HepG2 (cell line): ENCODE data around the gene LCE7A. TPM values are rescaled to one million over a fixed set of nuclear protein-coding genes. Genes with fewer than 3 reads are reported as not detected.

Experiments
- ATAC-seq: fragments of 200-7000 bp; cut with Tn5 transposase; 3 replicates; pipeline ENCODE4 v1.9.1; 2020; ENCODE audit warnings: mild to moderate bottlenecking, moderate library complexity
- BruUV-seq: library from RNA; stranded (reverse); fragments of 400-500 nt; replicated peaks from 2 replicates; lab custom pipeline; 2021; lab: Mats Ljungman, UMichigan
- CTCF ChIA-PET: fragments of 300-600 bp; formaldehyde crosslinking; extraction: SDS; loops from one replicate; lab custom pipeline; 2021; ENCODE audit warnings: low total read pairs, inconsistent platforms, low intra/inter-chr PET ratio; lab: Yijun Ruan, JAX
- POLR2A ChIA-PET: fragments of 350-600 bp; sonication (Branson Sonifier 250); formaldehyde crosslinking; loops from one replicate; lab custom pipeline; 2020; ENCODE audit warnings: antibody characterized with exemption, inconsistent platforms; lab: Yijun Ruan, JAX
- DNase-seq: peaks from one replicate; pipeline ENCODE4 v3.0.0-alpha.2; 2015; ENCODE audit warnings: low spot score
- FAIRE-seq: peaks from 3 replicates; lab custom pipeline; 2011; peaks lifted over from hg19 to GRCh38; lab: Jason Lieb, UNC
- H2AFZ ChIP-seq: one replicate; pipeline ENCODE4 v1.6.1; 2011; ENCODE audit warnings: low read length, inconsistent platforms
- H3K27ac ChIP-seq: fragments of 300-600 bp; 3 replicates; pipeline ENCODE4 v1.8.0; 2011; ENCODE audit warnings: mixed run types, mild to moderate bottlenecking, mixed read lengths, low read length, inconsistent platforms; ENCODE audit not compliant: insufficient read depth; ENCODE audit errors: extremely low read length
- H3K27me3 ChIP-seq, 2 experiments: fragments of 200-600 bp in 1 of 2; 2 replicates in 1 of 2; 3 replicates in 1 of 2; pipeline versions ENCODE4 v1.6.0 to v1.8.0; 2011; ENCODE audit warnings: low read length in 2 of 2, mild to moderate bottlenecking in 2 of 2, moderate library complexity in 2 of 2, inconsistent platforms in 1 of 2; ENCODE audit not compliant: insufficient read depth in 2 of 2, control insufficient read depth in 1 of 2
- H3K36me3 ChIP-seq, 2 experiments: fragments of 200-600 bp in 1 of 2; replicated peaks in 1 of 2; 2 replicates in 1 of 2; 3 replicates in 1 of 2; pipeline versions ENCODE4 v1.5.1 to v1.8.0; 2011; ENCODE audit warnings: low read length in 2 of 2, inconsistent platforms in 1 of 2; ENCODE audit not compliant: insufficient read depth in 2 of 2, control insufficient read depth in 1 of 2
- H3K4me1 ChIP-seq: 2 replicates; pipeline ENCODE4 v1.5.1; 2012; ENCODE audit warnings: low read length, inconsistent platforms; ENCODE audit not compliant: insufficient read depth
- H3K4me2 ChIP-seq: 2 replicates; pipeline ENCODE4 v1.6.0; 2011; ENCODE audit warnings: low read depth, low read length, inconsistent platforms
- H3K4me3 ChIP-seq, 3 experiments: fragments of 200-600 bp in 1 of 3; sonication (generic), shearing (Covaris generic) in 1 of 3; replicated peaks in 1 of 3; 2 replicates each; pipeline ENCODE4 v1.5.1; 2011 to 2016; ENCODE audit warnings: low read length in 3 of 3, inconsistent platforms in 2 of 3, low read depth in 2 of 3, mild to moderate bottlenecking in 2 of 3, control low read depth in 1 of 3, mixed read lengths in 1 of 3; ENCODE audit not compliant: insufficient read depth in 1 of 3
- H3K79me2 ChIP-seq: one replicate; pipeline ENCODE4 v1.6.1; 2011; ENCODE audit warnings: low read length, inconsistent platforms; ENCODE audit not compliant: insufficient read depth
- H3K9ac ChIP-seq: 2 replicates; pipeline ENCODE4 v1.6.0; 2011; ENCODE audit warnings: mild to moderate bottlenecking, low read depth, low read length, inconsistent platforms; ENCODE audit not compliant: insufficient read depth
- H3K9me3 ChIP-seq: 2 replicates; pipeline ENCODE4 v1.5.1; 2012; ENCODE audit warnings: mild to moderate bottlenecking, low read length
- H4K20me1 ChIP-seq: 2 replicates; pipeline ENCODE4 v1.6.0; 2011; ENCODE audit warnings: inconsistent platforms, mild to moderate bottlenecking, low read length, moderate library complexity; ENCODE audit not compliant: insufficient read depth
- ATF1 ChIP-seq: IDR thresholded peaks from 2 replicates; pipeline ENCODE4 v1.6.1; 2016; ENCODE audit warnings: mild to moderate bottlenecking, control low read depth
- DMAP1 ChIP-seq: IDR thresholded peaks from 2 replicates; pipeline ENCODE4 v1.6.1; 2016
- DRAP1 ChIP-seq: IDR thresholded peaks from 2 replicates; pipeline ENCODE4 v1.6.1; 2016; ENCODE audit warnings: missing genetic modification reagents, missing compliant biosample characterization
- EP300 ChIP-seq, 3 experiments: sonication (generic) in 1 of 3; formaldehyde crosslinking in 1 of 3; IDR thresholded peaks; 2 replicates each; pipeline versions ENCODE4 v1.5.1 to v1.6.1; 2011 to 2020; ENCODE audit warnings: low read depth in 2 of 3, low read length in 2 of 3, borderline replicate concordance in 1 of 3, improper control_type of control experiment in 1 of 3, mild to moderate bottlenecking in 1 of 3, missing genetic modification reagents in 1 of 3, moderate library complexity in 1 of 3
- FOSL2 ChIP-seq: sonication (generic); formaldehyde crosslinking; IDR thresholded peaks from 2 replicates; pipeline ENCODE4 v1.4.0; 2020; ENCODE audit warnings: missing genetic modification reagents
- POGK ChIP-seq: sonication (generic); formaldehyde crosslinking; conservative IDR thresholded peaks from 2 replicates; pipeline ENCODE4 v1.8.0; 2022; ENCODE audit warnings: mild to moderate bottlenecking, moderate library complexity, missing genetic modification reagents
- PPARG ChIP-seq: conservative IDR thresholded peaks from 2 replicates; pipeline ENCODE4 v1.6.1; 2016; ENCODE audit warnings: missing biosample characterization, missing genetic modification reagents
- THRA ChIP-seq: sonication (generic); formaldehyde crosslinking; IDR thresholded peaks from 2 replicates; pipeline ENCODE4 v1.4.0; 2020; ENCODE audit warnings: missing genetic modification reagents, borderline replicate concordance
- ZNF101 ChIP-seq: sonication (generic); formaldehyde crosslinking; IDR thresholded peaks from 2 replicates; pipeline ENCODE4 v1.4.0; 2020; ENCODE audit warnings: mild to moderate bottlenecking, low read depth, missing genetic modification reagents, borderline replicate concordance
- ZNF143 ChIP-seq: sonication (generic); formaldehyde crosslinking; IDR thresholded peaks from 2 replicates; pipeline ENCODE4 v1.4.0; 2020; ENCODE audit warnings: missing genetic modification reagents
- ZNF225 ChIP-seq: sonication (generic); formaldehyde crosslinking; IDR thresholded peaks from 2 replicates; pipeline ENCODE4 v1.4.0; 2020; ENCODE audit warnings: mild to moderate bottlenecking, missing genetic modification reagents
- ZNF275 ChIP-seq: sonication (generic); formaldehyde crosslinking; IDR thresholded peaks from 2 replicates; pipeline ENCODE4 v1.8.0; 2022; ENCODE audit warnings: missing genetic modification reagents, mild to moderate bottlenecking, inconsistent platforms, borderline replicate concordance
- ZNF629 ChIP-seq: sonication (generic); formaldehyde crosslinking; conservative IDR thresholded peaks from 2 replicates; pipeline ENCODE4 v1.5.0; 2020; ENCODE audit warnings: missing genetic modification reagents
- ZNF691 ChIP-seq: sonication (generic); formaldehyde crosslinking; IDR thresholded peaks from 2 replicates; pipeline ENCODE4 v1.4.0; 2020; ENCODE audit warnings: missing genetic modification reagents, low read depth, mild to moderate bottlenecking, borderline replicate concordance
- ZNF878 ChIP-seq: sonication (generic); formaldehyde crosslinking; IDR thresholded peaks from 2 replicates; pipeline ENCODE4 v1.8.1; 2023; ENCODE audit warnings: mild to moderate bottlenecking, missing genetic modification reagents, moderate library complexity
- WGBS: methylation state at CpG from one replicate; pipeline ENCODE4 v1.1.6; 2017; ENCODE audit warnings: low lambda C conversion rate; 5-methylcytosine and 5-hydroxymethylcytosine counted together
- in situ Hi-C: cut with HindIII; loops from 2 replicates; pipeline ENCODE4 v1.10.0; 2017; ENCODE audit warnings: low pct_unique_long_range_greater_than_20kb; ENCODE audit not compliant: extremely low pct_ligation_motif_present
- intact Hi-C: fragments of 100-400 bp; cut with micrococcal nuclease; formaldehyde crosslinking; loops from one replicate; pipeline ENCODE4 v1.10.0; 2022; ENCODE audit not compliant: unreplicated experiment
- polyA plus RNA-seq, 8 experiments: library from polyadenylated mRNA; depleted of rRNA in 3 of 8; stranded (reverse) in 7 of 8; unstranded in 1 of 8; fragments of >200 nt; fragmentation: Illumina TruSeq in 4 of 8; extraction: Trizol in 4 of 8; gene quantifications; 2 replicates each; pipeline versions ENCODE4 v1.2.1 to v1.2.3, GENCODE V29; 2011 to 2016; ENCODE audit warnings: low read depth in 4 of 8, missing spikeins in 1 of 8, mixed read lengths in 1 of 8; ENCODE audit not compliant: insufficient read depth in 1 of 8
- total RNA-seq, 5 experiments: library from RNA; depleted of rRNA; stranded (reverse); fragments of >200 nt; fragmentation: Illumina TruSeq; extraction: Trizol; gene quantifications; 2 replicates each; pipeline ENCODE4 v1.2.3, GENCODE V29; 2016; ENCODE audit warnings: low read depth in 1 of 5

Gene LCE7A
- total and polyA plus RNA-seq, 2 of the 13 experiments (the other 11 are each of a cell fraction or from before 2014, with no cell fraction given): not detected

- Histone ChIP-seq H3K4me2 (no peak overlapping the region), H3K9me3 (no peaks in the 10 kb centered on the region), H3K36me3 (no peaks in the 10 kb centered on the region), H2AFZ (no peak overlapping the region), H4K20me1 (no peaks in the 10 kb centered on the region), H3K4me1 (no peaks in the 10 kb centered on the region), H3K79me2 (no peaks in the 10 kb centered on the region), H3K9ac (no peak overlapping the region), H3K27ac (no peak overlapping the region), H3K4me3 (no peak overlapping the region), H3K27me3 (no peaks in the 10 kb centered on the region)
- no peak for ATAC-seq
- no TSS peak for BruUV-seq
- WGBS: 15% methylated on average over 6 of the region's 6 CpGs
- intact Hi-C loops: no loop called here
- no peak for FAIRE-seq
- POLR2A ChIA-PET: no interaction called here
- CTCF ChIA-PET: no interaction called here
- DNase-seq: no peak
- TF ChIP-seq ZNF101 (CRISPR knock-in tag): no peak
- no peak for TF ChIP-seq DRAP1
- TF ChIP-seq ZNF225 (CRISPR knock-in tag): no peak
- TF ChIP-seq THRA (CRISPR knock-in tag): no peak
- TF ChIP-seq DMAP1 (CRISPR knock-in tag): no peak
- TF ChIP-seq ZNF629 (CRISPR knock-in tag): no peak
- no peak for TF ChIP-seq ATF1
- no peak for TF ChIP-seq ZNF275 (CRISPR knock-in tag)
- TF ChIP-seq EP300 (IDR thresholded peaks at IDR 0.05; ENCODE audit: low read depth in 2 of 2, low read length in 2 of 2): no peak
- TF ChIP-seq EP300 (CRISPR knock-in tag; IDR thresholded peaks at IDR 0.05; ENCODE audit: borderline replicate concordance): no peak
- no peak for TF ChIP-seq FOSL2
- no peak for TF ChIP-seq POGK
- TF ChIP-seq PPARG (CRISPR knock-in tag): no peak
- TF ChIP-seq ZNF143 (CRISPR knock-in tag): no peak
- TF ChIP-seq ZNF691 (CRISPR knock-in tag): no peak
- no peak for TF ChIP-seq ZNF878 (CRISPR knock-in tag)
- in situ Hi-C loops: no loop called here
Observed at GRCh38 chr1:152817309-152817708, 42.5 kb upstream of the LCE7A start.
